Prostate gland (tissue), 2 donors: ENCODE measurements around the gene INTS3. TPM values are rescaled to one million over a fixed set of nuclear protein-coding genes. Genes with fewer than 3 reads are reported as not detected.

Experiments
- DNase-seq: peaks from one replicate; pipeline ENCODE4 v3.0.0-alpha.2; 2019; ENCODE audit warnings: low spot score
- H3K27ac ChIP-seq, 2 donors: fragments of 200-600 bp; sonication (generic); 2 replicates each; pipeline ENCODE4 v1.5.1; 2017 to 2019
- H3K27me3 ChIP-seq: fragments of 200-600 bp; sonication (generic); replicated peaks from 2 replicates; pipeline ENCODE4 v1.5.1; 2019; ENCODE audit not compliant: insufficient read depth
- H3K36me3 ChIP-seq, 2 donors: fragments of 200-600 bp; sonication (generic); 1 replicate in 1 of 2; 2 replicates in 1 of 2; pipeline versions ENCODE4 v1.5.1 to v1.8.1; 2017 to 2019
- H3K4me1 ChIP-seq: fragments of 200-600 bp; sonication (generic); replicated peaks from 2 replicates; pipeline ENCODE4 v1.5.1; 2019
- H3K4me3 ChIP-seq, 2 donors: fragments of 200-600 bp; sonication (generic); 2 replicates each; pipeline ENCODE4 v1.5.1; 2017 to 2019
- H3K9me3 ChIP-seq: fragments of 200-600 bp; sonication (generic); 2 replicates; pipeline ENCODE4 v1.5.1; 2017
- POLR2A ChIP-seq: fragments of 450-650 bp; IDR thresholded peaks from one replicate; pipeline ENCODE4 v1.6.1; 2016; ENCODE audit warnings: antibody characterized with exemption, mild to moderate bottlenecking
- POLR2AphosphoS5 ChIP-seq: sonication (generic); formaldehyde crosslinking; IDR thresholded peaks from one replicate; pipeline ENCODE4 v1.6.1; 2017; ENCODE audit warnings: antibody characterized with exemption
- WGBS: methylation state at CpG from one replicate; pipeline ENCODE4 v1.1.5; 2018; 5-methylcytosine and 5-hydroxymethylcytosine counted together
- intact Hi-C: fragments of 100-400 bp; cut with DNase I; formaldehyde crosslinking; loops from one replicate; pipeline ENCODE4 v1.14.2; 2022
- total RNA-seq, 2 donors: library from RNA; depleted of rRNA; stranded (reverse); fragments of >200 nt; gene quantifications; one replicate each; pipeline ENCODE4 v1.1.0, GENCODE V29; 2016
- TF ChIP-seq, protein P1 (sequence below), 4 experiments: fragments of 200-600 bp in 2 of 4; fragments of 450-650 bp in 2 of 4; sonication (generic) in 2 of 4; IDR thresholded peaks; 1 replicate in 3 of 4; 2 replicates in 1 of 4; pipeline ENCODE4 v1.5.1; 2016 to 2019; ENCODE audit warnings: antibody characterized with exemption in 4 of 4, mild to moderate bottlenecking in 2 of 4, moderate library complexity in 2 of 4

Gene INTS3
- total RNA-seq, 2 donors from 2014 or later, result 26.1 to 70.0 TPM

DNA sequence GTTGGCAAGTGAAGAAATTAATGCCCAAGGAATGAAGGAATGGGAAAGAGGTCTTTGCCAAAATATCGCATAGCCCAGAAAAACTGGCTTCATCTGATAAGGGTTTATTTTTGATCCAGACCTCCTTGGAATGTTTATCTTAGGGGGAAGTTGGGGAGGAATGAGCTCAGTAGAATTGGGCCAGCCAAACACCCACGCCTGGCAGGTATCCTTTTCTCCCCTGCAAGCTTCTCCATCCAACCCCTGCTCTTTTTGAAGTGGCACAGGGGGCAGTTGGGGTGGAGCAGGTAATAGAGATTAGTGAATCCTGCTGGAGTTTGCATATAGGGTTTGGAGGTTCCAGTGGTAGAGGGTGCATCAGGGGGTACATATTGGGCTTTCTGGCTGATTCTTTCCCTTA lies 21.1 kb downstream of the INTS3 start:
- DNase-seq, result no peak
- peaks cover 13% of the 10 kb centered on the region for H3K4me1 ChIP-seq
- H3K36me3 ChIP-seq, result peaks cover 0 to 2% of the 10 kb centered on the region in 2 donors
- H3K9me3 ChIP-seq, result no peaks in the 10 kb centered on the region
- 38% methylated on average over 2 of the region's 2 CpGs for WGBS
- TF ChIP-seq, protein P1, sequence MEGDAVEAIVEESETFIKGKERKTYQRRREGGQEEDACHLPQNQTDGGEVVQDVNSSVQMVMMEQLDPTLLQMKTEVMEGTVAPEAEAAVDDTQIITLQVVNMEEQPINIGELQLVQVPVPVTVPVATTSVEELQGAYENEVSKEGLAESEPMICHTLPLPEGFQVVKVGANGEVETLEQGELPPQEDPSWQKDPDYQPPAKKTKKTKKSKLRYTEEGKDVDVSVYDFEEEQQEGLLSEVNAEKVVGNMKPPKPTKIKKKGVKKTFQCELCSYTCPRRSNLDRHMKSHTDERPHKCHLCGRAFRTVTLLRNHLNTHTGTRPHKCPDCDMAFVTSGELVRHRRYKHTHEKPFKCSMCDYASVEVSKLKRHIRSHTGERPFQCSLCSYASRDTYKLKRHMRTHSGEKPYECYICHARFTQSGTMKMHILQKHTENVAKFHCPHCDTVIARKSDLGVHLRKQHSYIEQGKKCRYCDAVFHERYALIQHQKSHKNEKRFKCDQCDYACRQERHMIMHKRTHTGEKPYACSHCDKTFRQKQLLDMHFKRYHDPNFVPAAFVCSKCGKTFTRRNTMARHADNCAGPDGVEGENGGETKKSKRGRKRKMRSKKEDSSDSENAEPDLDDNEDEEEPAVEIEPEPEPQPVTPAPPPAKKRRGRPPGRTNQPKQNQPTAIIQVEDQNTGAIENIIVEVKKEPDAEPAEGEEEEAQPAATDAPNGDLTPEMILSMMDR (IDR thresholded peaks at IDR 0.05), result no peak
- TF ChIP-seq POLR2A, result no peak
- TF ChIP-seq POLR2AphosphoS5, result no peak
- H3K27me3 ChIP-seq, result no peaks in the 10 kb centered on the region
- intact Hi-C loops, result loop anchor here (1.0 to 10.0 kb wide), 3 partner anchors 22 to 234 kb away; partner anchors contain the start of gene NPR1
- no peak overlapping the region for H3K4me3 ChIP-seq
- no peak overlapping the region for H3K27ac ChIP-seq

DNA sequence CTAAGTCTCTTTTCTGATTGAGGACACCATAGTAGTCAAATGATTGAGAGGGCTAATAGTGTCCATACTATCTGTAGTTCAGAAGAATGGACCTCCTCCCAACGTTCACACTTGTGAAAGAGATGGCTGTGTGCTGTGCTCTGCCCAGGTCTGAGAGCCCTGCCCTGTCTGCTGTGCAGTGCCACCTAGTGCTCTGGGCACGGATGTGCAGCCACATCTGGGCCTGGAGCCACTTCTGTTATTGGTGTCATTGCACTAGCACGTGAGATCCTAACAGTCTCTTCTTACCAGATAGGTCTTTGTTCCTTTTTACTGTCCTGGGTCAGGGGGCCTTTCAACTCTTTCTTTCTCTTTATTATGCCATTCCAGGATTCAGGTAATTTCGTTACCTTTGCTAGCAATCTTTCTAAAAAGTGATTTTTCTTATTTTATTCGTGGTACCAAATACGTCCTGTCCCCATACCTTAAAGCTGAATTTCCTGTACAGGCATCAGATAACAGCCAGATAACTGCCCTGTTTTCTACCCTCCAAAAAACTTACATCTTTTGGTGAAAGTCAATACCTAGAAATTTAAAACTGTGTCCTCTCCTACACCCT lies 21.7 kb downstream of the INTS3 start:
- Histone ChIP-seq H3K9me3 (no peaks in the 10 kb centered on the region), H3K4me3 (no peak overlapping the region), H3K27me3 (no peaks in the 10 kb centered on the region), H3K4me1 (peaks cover 13% of the 10 kb centered on the region), H3K27ac (peak overlapping the region; percentile 5 to 36), H3K36me3 (peaks cover 0 to 2% of the 10 kb centered on the region in 2 donors)
- peak; percentile 83 for DNase-seq
- intact Hi-C loops, result loop anchor here (2.0 to 10.0 kb wide), 3 partner anchors 71 to 235 kb away; partner anchors contain the start of gene NPR1
- 42% methylated on average over 6 of the region's 6 CpGs for WGBS
- peak; percentile 84 for TF ChIP-seq POLR2AphosphoS5
- TF ChIP-seq, protein P1 (IDR thresholded peaks at IDR 0.05), result peak; percentile 50 to 93 (median 84)
- TF ChIP-seq POLR2A, result no peak

DNA sequence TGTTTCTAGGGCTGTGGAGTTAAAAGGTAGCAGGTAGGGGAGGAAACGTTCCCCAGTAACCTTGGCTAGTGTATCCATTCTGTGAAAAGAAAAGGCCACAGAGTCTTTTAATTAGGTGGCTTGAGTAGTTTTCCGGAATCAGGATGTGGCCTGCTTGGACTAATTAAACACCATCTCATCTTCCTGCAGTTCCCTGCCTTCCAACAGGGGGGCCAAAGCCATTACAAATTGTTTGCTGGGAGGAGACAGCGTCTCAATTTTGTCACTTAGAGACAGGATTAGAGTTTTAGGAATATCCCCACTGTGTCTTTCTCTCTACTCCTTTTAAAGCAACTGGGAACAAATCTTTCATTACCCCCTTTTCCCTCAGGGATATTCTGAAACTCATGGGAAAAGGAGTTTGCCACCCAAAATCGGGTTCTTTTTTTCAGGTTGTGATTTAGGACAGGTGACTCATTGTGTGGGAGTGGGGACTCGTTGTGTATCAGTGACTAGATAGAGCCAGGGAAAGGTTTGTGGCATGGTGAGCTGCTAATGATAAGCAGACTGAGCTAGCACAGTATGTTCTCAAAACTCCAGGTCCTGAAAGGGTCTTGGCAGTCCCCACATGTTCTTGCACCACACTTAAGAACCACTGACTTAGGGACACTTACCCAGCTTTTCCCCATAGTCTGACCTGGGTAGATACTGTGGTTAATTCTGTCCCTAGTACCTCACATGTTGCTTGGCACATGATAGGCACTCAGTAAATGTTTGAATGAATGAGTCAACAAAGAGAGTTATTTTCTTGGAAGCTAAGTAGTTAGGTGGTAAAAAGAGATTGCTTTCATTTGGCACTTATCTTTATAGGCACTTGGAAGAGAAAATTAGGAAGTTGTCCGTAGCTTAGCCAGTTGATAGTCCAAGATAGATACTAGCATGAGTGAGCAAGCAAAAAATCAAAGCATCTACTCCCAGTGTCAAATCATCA lies 22.5 kb downstream of the INTS3 start:
- peaks cover 13% of the 10 kb centered on the region for H3K4me1 ChIP-seq
- intact Hi-C loops, result loop anchor here (5.0 kb wide), 1 partner anchor 178 kb away; no protein-coding TSS in a partner anchor
- no peaks in the 10 kb centered on the region for H3K9me3 ChIP-seq
- H3K36me3 ChIP-seq, result peaks cover 0 to 2% of the 10 kb centered on the region in 2 donors
- no peak for DNase-seq
- TF ChIP-seq POLR2A (no peak), POLR2AphosphoS5 (peak; percentile 63)
- TF ChIP-seq, protein P1 (IDR thresholded peaks at IDR 0.05), result no peak
- no peak overlapping the region for H3K4me3 ChIP-seq
- 39% methylated on average over 6 of the region's 6 CpGs for WGBS
- H3K27me3 ChIP-seq, result no peaks in the 10 kb centered on the region
- peak overlapping the region; percentile 5 to 42 for H3K27ac ChIP-seq

DNA sequence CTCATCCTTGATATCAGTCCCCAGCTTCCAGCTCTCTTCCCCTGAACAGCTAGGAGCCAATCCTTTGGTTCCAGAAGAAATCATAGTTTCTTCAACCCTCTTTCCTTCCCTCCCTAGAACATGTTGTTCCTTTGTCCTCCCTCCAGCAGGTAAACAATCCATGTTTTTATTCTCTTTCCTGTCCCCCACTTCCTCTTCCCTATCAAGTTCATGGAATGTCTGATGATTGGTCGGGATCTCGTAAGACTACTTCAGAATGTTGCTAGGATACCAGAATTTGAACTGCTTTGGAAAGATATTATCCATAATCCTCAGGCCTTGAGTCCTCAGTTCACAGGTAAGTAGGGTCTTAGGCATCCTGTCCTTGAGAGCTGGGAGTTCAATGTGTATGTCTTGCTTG lies 24.2 kb downstream of the INTS3 start:
- no peak for DNase-seq
- peaks cover 13% of the 10 kb centered on the region for H3K4me1 ChIP-seq
- intact Hi-C loops, result loop anchor here (5.0 kb wide), 1 partner anchor 180 kb away; no protein-coding TSS in a partner anchor
- peaks cover 0 to 2% of the 10 kb centered on the region in 2 donors for H3K36me3 ChIP-seq
- peak overlapping the region in 1 of 2 donors; percentile 42 for H3K27ac ChIP-seq
- H3K9me3 ChIP-seq, result no peaks in the 10 kb centered on the region
- TF ChIP-seq POLR2A, result no peak
- no peak for TF ChIP-seq POLR2AphosphoS5
- TF ChIP-seq, protein P1 (IDR thresholded peaks at IDR 0.05), result no peak
- H3K27me3 ChIP-seq, result no peaks in the 10 kb centered on the region
- WGBS, result 54% methylated on average over 2 of the region's 2 CpGs
- no peak overlapping the region for H3K4me3 ChIP-seq
